C4-2B (cell line): Measurements from ENCODE around the gene KRT9.

Source experiments
- CTCF ChIP-seq: fragments of 450-650 bp; conservative IDR thresholded peaks from 2 replicates; pipeline ENCODE4 v1.5.1; 2017; ENCODE audit warnings: mild to moderate bottlenecking
- ZFX ChIP-seq: fragments of 450-650 bp; IDR thresholded peaks from 2 replicates; pipeline ENCODE4 v1.6.1; 2017

- TF ChIP-seq CTCF (no peak), ZFX (no peak)
These were observed 45.3 kb upstream of the KRT9 start for GRCh38 chr17:41617136-41617535.
